GM12878 (cell line): ENCODE data around the gene PRSS8. TPM values are rescaled to one million over a fixed set of nuclear protein-coding genes. Genes with fewer than 3 reads are reported as not detected.

Experiments
- ATAC-seq: fragments of 200-7000 bp; cut with Tn5 transposase; 3 replicates; pipeline ENCODE4 v1.9.1; 2020; ENCODE audit warnings: mild to moderate bottlenecking, moderate library complexity
- BruUV-seq: library from RNA; stranded (reverse); fragments of 400-500 nt; replicated peaks from 2 replicates; lab custom pipeline; 2021; lab: Mats Ljungman, UMichigan
- CTCF ChIA-PET: fragments of 300-600 bp; sonication (Branson Sonifier 250); formaldehyde crosslinking; extraction: SDS; loops from one replicate; lab custom pipeline; 2021; ENCODE audit warnings: inconsistent platforms; lab: Yijun Ruan, JAX
- POLR2A ChIA-PET: fragments of 350-600 bp; formaldehyde crosslinking; extraction: SDS; loops from one replicate; lab custom pipeline; 2021; ENCODE audit warnings: inconsistent platforms; lab: Charles Lee
- RAD21 ChIA-PET: fragments of 300-600 bp; sonication (Branson Sonifier 250); formaldehyde crosslinking; loops from one replicate; lab custom pipeline; 2023; ENCODE audit warnings: antibody characterized with exemption; ENCODE audit not compliant: unreplicated experiment; lab: Charles Lee
- SMC1A ChIA-PET: fragments of 300-600 bp; sonication (Branson Sonifier 250); formaldehyde crosslinking; loops from one replicate; lab custom pipeline; 2023; ENCODE audit not compliant: unreplicated experiment, uncharacterized antibody; lab: Charles Lee
- DNase-seq: peaks from one replicate; pipeline ENCODE4 v3.0.0-alpha.2; 2011; ENCODE audit warnings: low read depth, low spot score
- FAIRE-seq: peaks from 3 replicates; lab custom pipeline; 2011; peaks lifted over from hg19 to GRCh38; lab: Jason Lieb, UNC
- H2AFZ ChIP-seq: 2 replicates; pipeline ENCODE4 v1.6.0; 2011; ENCODE audit warnings: low read depth, low read length, control low read depth; ENCODE audit not compliant: control insufficient read depth
- H3K27ac ChIP-seq: 2 replicates; pipeline ENCODE4 v1.5.1; 2011; ENCODE audit warnings: control low read depth; ENCODE audit not compliant: control insufficient read depth, insufficient read depth
- H3K27me3 ChIP-seq, 2 experiments: replicated peaks in 1 of 2; 2 replicates each; pipeline versions ENCODE4 v1.6.0 to v1.6.1; 2011; ENCODE audit warnings: low read length in 1 of 2; ENCODE audit not compliant: control insufficient read depth in 2 of 2, insufficient read depth in 2 of 2
- H3K36me3 ChIP-seq, 2 experiments: 2 replicates each; pipeline ENCODE4 v1.5.1; 2011; ENCODE audit warnings: low read length in 1 of 2; ENCODE audit not compliant: control insufficient read depth in 2 of 2, insufficient read depth in 2 of 2
- H3K4me1 ChIP-seq: 2 replicates; pipeline ENCODE4 v1.6.1; 2011; ENCODE audit warnings: mild to moderate bottlenecking, low read length, moderate library complexity, mixed read lengths; ENCODE audit not compliant: control insufficient read depth, insufficient read depth
- H3K4me2 ChIP-seq: 2 replicates; pipeline ENCODE4 v1.6.0; 2011; ENCODE audit warnings: control low read depth; ENCODE audit not compliant: control insufficient read depth, insufficient read depth
- H3K4me3 ChIP-seq: fragments of 200-600 bp; sonication (generic); 2 replicates; pipeline ENCODE4 v1.5.1; 2016
- H3K79me2 ChIP-seq: 2 replicates; pipeline ENCODE4 v1.6.0; 2011; ENCODE audit warnings: low read length; ENCODE audit not compliant: control insufficient read depth, insufficient read depth
- H3K9ac ChIP-seq: 2 replicates; pipeline ENCODE4 v1.8.0; 2011; ENCODE audit warnings: low read length, control low read depth, mixed read lengths; ENCODE audit not compliant: control insufficient read depth, insufficient read depth
- H3K9me3 ChIP-seq: replicated peaks from 3 replicates; pipeline ENCODE4 v1.5.1; 2011; ENCODE audit warnings: mild to moderate bottlenecking, low read length; ENCODE audit not compliant: control insufficient read depth, insufficient read depth
- H4K20me1 ChIP-seq: 2 replicates; pipeline ENCODE4 v1.6.0; 2011; ENCODE audit not compliant: control insufficient read depth, insufficient read depth
- CBFB ChIP-seq: IDR thresholded peaks from 2 replicates; pipeline ENCODE4 v1.6.1; 2016; ENCODE audit warnings: antibody characterized with exemption, low read depth
- NFIC ChIP-seq: IDR thresholded peaks from 2 replicates; pipeline ENCODE4 v1.6.1; 2012; ENCODE audit warnings: low read depth, mild to moderate bottlenecking, inconsistent platforms, low read length, moderate library complexity
- SKIL ChIP-seq: fragments of 450-650 bp; IDR thresholded peaks from 2 replicates; pipeline ENCODE4 v1.6.1; 2017; ENCODE audit warnings: mild to moderate bottlenecking, low read depth, inconsistent platforms; ENCODE audit not compliant: poor library complexity, severe bottlenecking
- SUZ12 ChIP-seq: fragments of 200-600 bp; sonication (generic); IDR thresholded peaks from one replicate; pipeline ENCODE4 v1.6.1; 2018; ENCODE audit warnings: antibody characterized with exemption, mild to moderate bottlenecking; ENCODE audit not compliant: unreplicated experiment
- ZBTB40 ChIP-seq: fragments of 450-650 bp; IDR thresholded peaks from 2 replicates; pipeline ENCODE4 v1.6.1; 2016; ENCODE audit warnings: mild to moderate bottlenecking, moderate library complexity, borderline replicate concordance
- ZNF217 ChIP-seq: fragments of 450-650 bp; IDR thresholded peaks from 2 replicates; pipeline ENCODE4 v1.6.1; 2017; ENCODE audit warnings: antibody characterized with exemption, mild to moderate bottlenecking
- ZSCAN29 ChIP-seq: fragments of 450-650 bp; IDR thresholded peaks from 2 replicates; pipeline ENCODE4 v1.6.1; 2017; ENCODE audit warnings: mild to moderate bottlenecking, moderate library complexity
- WGBS: methylation state at CpG from one replicate; pipeline ENCODE4 v1.1.6; 2016; ENCODE audit warnings: low lambda C conversion rate; ENCODE audit not compliant: insufficient replicate concordance, insufficient coverage; ENCODE audit errors: missing lambda C conversion rate; 5-methylcytosine and 5-hydroxymethylcytosine counted together
- in situ Hi-C: fragments of 300-500 bp; cut with MboI; formaldehyde crosslinking; loops from 9 replicates; pipeline ENCODE4 v1.14.3; 2018; ENCODE audit warnings: mixed read lengths
- intact Hi-C: fragments of 100-400 bp; cut with micrococcal nuclease; formaldehyde crosslinking; loops from one replicate; pipeline ENCODE4 v1.14.2; 2022; ENCODE audit not compliant: unreplicated experiment
- polyA plus RNA-seq, 11 experiments: library from polyadenylated mRNA; depleted of rRNA in 4 of 11; unstranded in 6 of 11; stranded (reverse) in 5 of 11; fragments of >200 nt; fragmentation: Nextera tagmentation in 4 of 11; fragmentation: Illumina TruSeq in 1 of 11; extraction: Ambion mirVana in 4 of 11; extraction: Trizol in 1 of 11; gene quantifications; 1 replicate in 1 of 11; 2 replicates in 10 of 11; pipeline versions ENCODE4 v1.2.1 to v1.2.3, GENCODE V29; 2011 to 2016; ENCODE audit warnings: inconsistent platforms in 2 of 11, missing spikeins in 2 of 11, low read depth in 1 of 11
- total RNA-seq, 4 experiments: library from RNA; depleted of rRNA in 3 of 4; stranded (reverse); fragments of >200 nt in 3 of 4; fragmentation: Illumina TruSeq in 1 of 4; extraction: Trizol in 1 of 4; gene quantifications; 2 replicates each; pipeline versions ENCODE4 v1.2.1 to v1.2.3, GENCODE V29; 2013 to 2021

Gene PRSS8
- total and polyA plus RNA-seq, 10 of the 15 experiments (the other 5 are each of a cell fraction or from before 2014, with no cell fraction given) = 0.33 to 0.58 TPM; not detected in 8

GRCh38 chr16:31182391-31182790 lies 46.9 kb upstream of the PRSS8 start:
- H3K9me3 ChIP-seq = 0 out of 3 replicates have a peak, but pooled peaks cover 1% of the 10 kb centered on the region
- peak overlapping the region; percentile 87 for H3K4me3 ChIP-seq
- FAIRE-seq (no peak), ATAC-seq (no peak), DNase-seq (no peak)
- no peak overlapping the region for H2AFZ ChIP-seq
- H3K4me2 ChIP-seq = peak overlapping the region; percentile 87
- peaks cover 26% of the 10 kb centered on the region for H4K20me1 ChIP-seq
- peaks cover 78% of the 10 kb centered on the region for H3K79me2 ChIP-seq
- TF ChIP-seq SUZ12 = no peak
- TF ChIP-seq NFIC = no peak
- TF ChIP-seq CBFB = no peak
- TF ChIP-seq SKIL = no peak
- no peak for TF ChIP-seq ZBTB40
- TF ChIP-seq ZSCAN29 = no peak
- TF ChIP-seq ZNF217 = no peak
- RAD21 ChIA-PET = interaction anchor here (1.0 to 1.5 kb wide), 4 partner anchors 20 to 201 kb away, joined by 3 to 7 read pairs (median 4); partner anchors contain the start of genes KAT8 and PYCARD
- H3K27ac ChIP-seq = no peak overlapping the region
- H3K36me3 ChIP-seq = peaks cover 22 to 34% of the 10 kb centered on the region in 2 experiments
- 4% methylated on average over 7 of the region's 7 CpGs for WGBS
- no peaks in the 10 kb centered on the region for H3K27me3 ChIP-seq
- H3K4me1 ChIP-seq = peaks cover 17% of the 10 kb centered on the region
- BruUV-seq = no TSS peak
- POLR2A ChIA-PET = interaction anchor here (0.6 to 2.2 kb wide), 7 partner anchors 16 to 249 kb away, joined by 3 to 10 read pairs (median 3); partner anchors contain the start of genes PYCARD and TRIM72
- intact Hi-C loops = loop anchor here (5.0 to 10.0 kb wide), 2 partner anchors 185 to 692 kb away; partner anchors contain the start of gene ZNF267
- in situ Hi-C loops = no loop called here
- CTCF ChIA-PET = interaction anchor here (0.6 to 2.2 kb wide), 6 partner anchors 9 to 262 kb away, joined by 3 to 4 read pairs (median 4); partner anchors contain the start of gene PYCARD
- peak overlapping the region; percentile 91 for H3K9ac ChIP-seq
- SMC1A ChIA-PET = interaction anchor here (0.5 to 1.8 kb wide), 6 partner anchors 11 to 203 kb away, joined by 3 to 4 read pairs (median 3); partner anchors contain the start of gene PYCARD
